Calu3 (cell line): ENCODE results near the gene CCDC18. TPM values are rescaled to one million over a fixed set of nuclear protein-coding genes. Genes with fewer than 3 reads are reported as not detected.
"Not testable (repeated sequence)": the region's sequence is repeated elsewhere in the genome, so short reads cannot be mapped to it uniquely, and the experiment has no call there.

Experiments used
- BruUV-seq: library from RNA; stranded (reverse); fragments of 400-500 nt; replicated peaks from 2 replicates; lab custom pipeline; 2021; lab: Mats Ljungman, UMichigan
- CTCF ChIA-PET: fragments of 300-600 bp; sonication (Branson Sonifier 250); formaldehyde crosslinking; loops from one replicate; lab custom pipeline; 2022; ENCODE audit warnings: antibody characterized with exemption; lab: Charles Lee
- DNase-seq: peaks from one replicate; pipeline ENCODE4 v3.0.0; 2022
- H3K27ac Mint-ChIP-seq: one replicate; pipeline ENCODE4 v1.8.0; 2022; ENCODE audit warnings: mixed read lengths; ENCODE audit not compliant: unreplicated experiment
- H3K27me3 Mint-ChIP-seq: one replicate; pipeline ENCODE4 v1.8.0; 2022; ENCODE audit warnings: mixed read lengths; ENCODE audit not compliant: unreplicated experiment
- H3K36me3 Mint-ChIP-seq: one replicate; pipeline ENCODE4 v1.8.0; 2022; ENCODE audit warnings: mild to moderate bottlenecking, moderate library complexity, mixed read lengths; ENCODE audit not compliant: insufficient read depth, unreplicated experiment
- H3K4me1 Mint-ChIP-seq: one replicate; pipeline ENCODE4 v1.8.0; 2022; ENCODE audit warnings: mild to moderate bottlenecking, low read depth, mixed read lengths; ENCODE audit not compliant: unreplicated experiment
- H3K4me3 Mint-ChIP-seq: one replicate; pipeline ENCODE4 v1.8.0; 2022; ENCODE audit warnings: mild to moderate bottlenecking, low read depth, moderate library complexity, mixed read lengths; ENCODE audit not compliant: unreplicated experiment
- H3K9me3 Mint-ChIP-seq: one replicate; pipeline ENCODE4 v1.8.0; 2022; ENCODE audit warnings: low read depth, mixed read lengths; ENCODE audit not compliant: unreplicated experiment
- intact Hi-C: fragments of 100-400 bp; cut with micrococcal nuclease; formaldehyde crosslinking; loops from one replicate; pipeline ENCODE4 v1.10.0; 2022; ENCODE audit not compliant: unreplicated experiment
- total RNA-seq: library from RNA; stranded (reverse); gene quantifications from 2 replicates; pipeline ENCODE4 v1.2.3, GENCODE V29; 2022
- TF ChIP-seq, protein P1 (sequence below): fragments of 200-600 bp; IDR thresholded peaks from one replicate; pipeline ENCODE4 v1.8.0; 2022; ENCODE audit warnings: antibody characterized with exemption; ENCODE audit not compliant: unreplicated experiment

Gene CCDC18
- total RNA-seq, 1 experiment from 2014 or later = 22.7 TPM

DNA sequence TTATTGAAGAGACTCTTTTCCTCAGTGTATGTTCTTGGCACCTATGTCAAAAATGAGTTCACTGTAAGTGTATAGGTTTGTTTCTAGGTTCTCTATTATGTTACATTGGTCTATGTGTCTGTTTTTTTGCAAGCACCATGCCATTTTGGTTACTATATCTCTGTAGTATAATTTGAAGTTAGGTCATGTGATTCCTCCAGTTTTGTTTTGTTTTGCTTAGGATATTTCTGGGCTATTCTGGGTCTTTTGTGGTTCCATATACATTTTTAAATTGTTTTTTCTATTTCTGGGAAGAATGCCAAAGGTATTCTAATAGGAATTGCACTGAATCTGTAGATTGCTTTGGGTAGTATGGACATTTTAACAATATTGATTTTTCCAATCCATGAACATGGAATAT lies 13.5 kb upstream of the CCDC18 start:
- H3K4me1 Mint-ChIP-seq = peaks cover 6% of the 10 kb centered on the region
- intact Hi-C loops = no loop called here
- no peak overlapping the region for H3K27ac Mint-ChIP-seq
- H3K4me3 Mint-ChIP-seq = no peak overlapping the region
- peaks cover 7% of the 10 kb centered on the region for H3K9me3 Mint-ChIP-seq
- H3K36me3 Mint-ChIP-seq = peaks cover 21% of the 10 kb centered on the region
- TF ChIP-seq, protein P1, sequence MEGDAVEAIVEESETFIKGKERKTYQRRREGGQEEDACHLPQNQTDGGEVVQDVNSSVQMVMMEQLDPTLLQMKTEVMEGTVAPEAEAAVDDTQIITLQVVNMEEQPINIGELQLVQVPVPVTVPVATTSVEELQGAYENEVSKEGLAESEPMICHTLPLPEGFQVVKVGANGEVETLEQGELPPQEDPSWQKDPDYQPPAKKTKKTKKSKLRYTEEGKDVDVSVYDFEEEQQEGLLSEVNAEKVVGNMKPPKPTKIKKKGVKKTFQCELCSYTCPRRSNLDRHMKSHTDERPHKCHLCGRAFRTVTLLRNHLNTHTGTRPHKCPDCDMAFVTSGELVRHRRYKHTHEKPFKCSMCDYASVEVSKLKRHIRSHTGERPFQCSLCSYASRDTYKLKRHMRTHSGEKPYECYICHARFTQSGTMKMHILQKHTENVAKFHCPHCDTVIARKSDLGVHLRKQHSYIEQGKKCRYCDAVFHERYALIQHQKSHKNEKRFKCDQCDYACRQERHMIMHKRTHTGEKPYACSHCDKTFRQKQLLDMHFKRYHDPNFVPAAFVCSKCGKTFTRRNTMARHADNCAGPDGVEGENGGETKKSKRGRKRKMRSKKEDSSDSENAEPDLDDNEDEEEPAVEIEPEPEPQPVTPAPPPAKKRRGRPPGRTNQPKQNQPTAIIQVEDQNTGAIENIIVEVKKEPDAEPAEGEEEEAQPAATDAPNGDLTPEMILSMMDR = no peak
- DNase-seq = no peak
- BruUV-seq = no TSS peak
- CTCF ChIA-PET = no interaction called here
- no peaks in the 10 kb centered on the region for H3K27me3 Mint-ChIP-seq

DNA sequence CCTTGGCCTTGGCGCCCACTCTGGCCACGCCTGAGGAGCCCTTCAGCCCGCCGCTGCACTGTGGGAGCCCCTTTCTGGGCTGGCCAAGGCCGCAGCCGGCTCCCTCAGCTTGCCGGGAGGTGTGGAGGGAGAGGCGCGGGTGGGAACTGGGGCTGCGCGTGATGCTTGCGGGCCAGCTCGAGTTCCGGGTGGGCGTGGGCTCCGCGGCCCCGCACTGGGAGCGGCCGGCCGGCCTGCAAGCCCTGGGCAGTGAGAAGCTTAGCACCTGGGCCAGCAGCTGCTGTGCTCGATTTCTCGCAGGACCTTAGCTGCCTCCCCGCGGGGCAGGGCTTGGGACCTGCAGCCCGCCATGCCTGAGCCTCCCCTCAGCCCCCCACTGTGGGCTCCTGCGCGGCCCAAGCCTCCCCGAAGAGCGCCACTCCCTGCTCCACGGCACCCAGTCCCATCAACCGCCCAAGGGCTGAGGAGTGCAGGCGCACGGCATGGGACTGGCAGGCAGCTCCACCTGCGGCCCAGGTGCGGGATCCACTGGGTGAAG lies 10.3 kb upstream of the CCDC18 start:
- H3K27ac Mint-ChIP-seq, H3K9me3 Mint-ChIP-seq, DNase-seq, H3K27me3 Mint-ChIP-seq, CTCF ChIA-PET, BruUV-seq, H3K4me3 Mint-ChIP-seq, H3K36me3 Mint-ChIP-seq, intact Hi-C loops: not testable (repeated sequence)
- H3K4me1 Mint-ChIP-seq = peaks cover 18% of the 10 kb centered on the region

DNA sequence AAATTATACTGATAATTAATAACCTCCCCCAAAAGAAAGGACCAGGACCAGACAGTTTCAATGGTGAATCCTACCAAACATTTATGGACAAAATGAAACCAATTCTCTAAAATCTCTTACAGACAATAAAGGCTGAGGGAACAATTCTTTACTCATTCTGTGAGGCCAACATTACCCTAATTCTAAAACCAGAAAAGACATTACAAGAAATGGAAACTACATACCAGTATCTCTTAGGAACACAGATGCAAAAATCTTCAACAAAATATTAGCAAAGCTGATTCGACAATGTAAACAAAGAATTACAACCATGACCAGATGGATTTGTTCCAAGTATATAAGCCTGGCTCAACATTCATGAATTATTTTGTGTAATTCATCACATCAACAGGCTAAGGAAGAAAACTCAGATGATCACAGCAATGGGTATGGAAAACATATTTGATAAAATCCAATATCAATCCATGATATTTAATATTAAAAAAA lies 8.9 kb upstream of the CCDC18 start:
- TF ChIP-seq, protein P1 = no peak
- peaks cover 7% of the 10 kb centered on the region for H3K36me3 Mint-ChIP-seq
- H3K4me3 Mint-ChIP-seq = no peak overlapping the region
- H3K4me1 Mint-ChIP-seq = peaks cover 26% of the 10 kb centered on the region
- intact Hi-C loops = no loop called here
- BruUV-seq = no TSS peak
- H3K27ac Mint-ChIP-seq = no peak overlapping the region
- CTCF ChIA-PET = no interaction called here
- no peak for DNase-seq
- no peaks in the 10 kb centered on the region for H3K27me3 Mint-ChIP-seq
- peaks cover 5% of the 10 kb centered on the region for H3K9me3 Mint-ChIP-seq

DNA sequence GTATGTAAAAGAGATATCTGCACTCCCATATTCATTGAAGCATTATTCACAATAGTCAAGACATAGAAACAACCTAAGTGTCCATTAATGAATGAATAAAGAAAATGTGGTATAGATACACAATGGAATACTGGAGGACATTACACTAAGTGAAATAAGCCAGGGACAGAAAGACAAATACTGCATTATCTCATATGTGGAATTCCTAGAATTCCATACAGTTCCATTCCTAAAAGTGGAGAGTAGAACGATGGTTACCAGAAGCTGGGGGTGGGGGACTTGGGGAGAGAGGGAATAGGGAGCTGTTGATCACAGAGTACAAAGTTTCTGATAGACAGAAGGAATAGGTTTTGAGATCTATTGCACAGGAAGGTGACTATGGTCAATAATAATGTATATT lies 7.7 kb upstream of the CCDC18 start:
- intact Hi-C loops = no loop called here
- Mint-ChIP-seq H3K36me3 (peaks cover 9% of the 10 kb centered on the region), H3K27me3 (no peaks in the 10 kb centered on the region), H3K9me3 (peaks cover 2% of the 10 kb centered on the region), H3K27ac (no peak overlapping the region), H3K4me1 (peaks cover 21% of the 10 kb centered on the region), H3K4me3 (no peak overlapping the region)
- CTCF ChIA-PET = no interaction called here
- TF ChIP-seq, protein P1 = no peak
- DNase-seq = no peak
- no TSS peak for BruUV-seq

DNA sequence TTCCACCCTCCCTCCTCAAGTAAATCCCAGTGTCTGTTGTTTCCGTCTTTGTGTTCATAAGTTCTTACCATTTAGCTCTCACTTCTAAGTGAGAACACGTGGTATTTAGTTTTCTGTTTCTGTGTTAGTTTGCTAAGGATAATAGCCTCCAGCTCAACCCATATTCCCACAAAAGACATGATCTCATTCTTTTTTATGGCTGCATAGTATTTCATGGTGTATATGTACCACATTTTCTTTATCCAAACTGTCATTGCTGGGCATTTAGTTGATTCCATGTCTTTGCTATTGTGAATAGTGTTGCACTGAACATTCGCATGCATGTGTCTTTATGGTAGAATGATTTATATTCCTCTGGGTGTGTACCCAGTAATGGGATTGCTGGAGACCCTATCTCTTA lies 5.9 kb upstream of the CCDC18 start:
- DNase-seq, H3K4me3 Mint-ChIP-seq, H3K27me3 Mint-ChIP-seq, CTCF ChIA-PET, intact Hi-C loops, H3K9me3 Mint-ChIP-seq, BruUV-seq, H3K27ac Mint-ChIP-seq: not testable (repeated sequence)
- peaks cover 32% of the 10 kb centered on the region for H3K4me1 Mint-ChIP-seq
- peaks cover 25% of the 10 kb centered on the region for H3K36me3 Mint-ChIP-seq
